Fibroblast of lung (primary cell): ENCODE data around the gene TAF3. TPM values are rescaled to one million over a fixed set of nuclear protein-coding genes. Genes with fewer than 3 reads are reported as not detected.

Source experiments
- DNase-seq, 2 donors: peaks; one replicate each; pipeline versions ENCODE4 v3.0.0 to v3.0.0-alpha.2; 2010; ENCODE audit warnings: low read depth in 2 of 2
- H2AFZ ChIP-seq: 2 replicates; pipeline ENCODE4 v1.5.1; 2012; ENCODE audit warnings: low read length, control low read depth, inconsistent platforms
- H3K27ac ChIP-seq: 2 replicates; pipeline ENCODE4 v1.5.1; 2011; ENCODE audit warnings: low read length, control low read depth; ENCODE audit not compliant: insufficient read depth
- H3K27me3 ChIP-seq: 2 replicates; pipeline ENCODE4 v1.5.1; 2011; ENCODE audit warnings: mild to moderate bottlenecking, low read length; ENCODE audit not compliant: control insufficient read depth, insufficient read depth
- H3K36me3 ChIP-seq: 2 replicates; pipeline ENCODE4 v1.5.1; 2011; ENCODE audit warnings: low read length; ENCODE audit not compliant: control insufficient read depth, insufficient read depth
- H3K4me1 ChIP-seq: 2 replicates; pipeline ENCODE4 v1.5.1; 2011; ENCODE audit warnings: low read length; ENCODE audit not compliant: control insufficient read depth, insufficient read depth; ENCODE audit errors: extremely low read depth
- H3K4me2 ChIP-seq: 2 replicates; pipeline ENCODE4 v1.5.1; 2011; ENCODE audit warnings: low read length, control low read depth; ENCODE audit not compliant: insufficient read depth; ENCODE audit errors: extremely low read depth
- H3K4me3 ChIP-seq, 4 experiments: fragments of 200-600 bp in 1 of 4; sonication (generic) in 1 of 4; replicated peaks in 1 of 4; 2 replicates each; pipeline ENCODE4 v1.5.1; 2011 to 2016; ENCODE audit warnings: low read length in 4 of 4, low read depth in 3 of 4, mild to moderate bottlenecking in 3 of 4, control low read depth in 2 of 4, inconsistent platforms in 1 of 4, mixed read lengths in 1 of 4; ENCODE audit not compliant: insufficient read depth in 1 of 4; ENCODE audit errors: control extremely low read depth in 1 of 4
- H3K79me2 ChIP-seq: 2 replicates; pipeline ENCODE4 v1.5.1; 2012; ENCODE audit warnings: mild to moderate bottlenecking, low read length, inconsistent platforms; ENCODE audit not compliant: control insufficient read depth, insufficient read depth
- H3K9ac ChIP-seq: 2 replicates; pipeline ENCODE4 v1.5.1; 2011; ENCODE audit warnings: mild to moderate bottlenecking, low read length, control low read depth; ENCODE audit not compliant: insufficient read depth
- H3K9me3 ChIP-seq: 2 replicates; pipeline ENCODE4 v1.5.1; 2012; ENCODE audit warnings: low read depth, low read length; ENCODE audit not compliant: control insufficient read depth, insufficient read depth
- H4K20me1 ChIP-seq: 2 replicates; pipeline ENCODE4 v1.5.1; 2011; ENCODE audit warnings: low read length; ENCODE audit not compliant: control insufficient read depth, insufficient read depth; ENCODE audit errors: extremely low read depth
- CTCF ChIP-seq, 2 donors: IDR thresholded peaks in 1 of 2; conservative IDR thresholded peaks in 1 of 2; 1 replicate in 1 of 2; 2 replicates in 1 of 2; pipeline ENCODE4 v1.5.1; 2011 to 2012; ENCODE audit warnings: low read length in 2 of 2, control low read depth in 1 of 2, inconsistent platforms in 1 of 2, low read depth in 1 of 2, mild to moderate bottlenecking in 1 of 2
- EZH2 ChIP-seq: IDR thresholded peaks from 2 replicates; pipeline ENCODE4 v1.5.1; 2012; ENCODE audit warnings: low read length, control low read depth, mild to moderate bottlenecking; ENCODE audit errors: missing control alignments
- polyA plus RNA-seq, 2 donors: library from polyadenylated mRNA; depleted of rRNA in 1 of 2; stranded (reverse) in 1 of 2; unstranded in 1 of 2; fragments of >200 nt; gene quantifications; 2 replicates each; pipeline ENCODE4 v1.2.1, GENCODE V29; 2011 to 2012; ENCODE audit warnings: missing spikeins in 1 of 2
- total RNA-seq: library from RNA; depleted of rRNA; stranded (reverse); fragments of >200 nt; gene quantifications from 2 replicates; pipeline ENCODE4 v1.2.1, GENCODE V29; 2014

Gene TAF3
- total and polyA plus RNA-seq, 2 donors (not counting 1 experiment from before 2014, with no cell fraction given) = 2.1 to 4.0 TPM

DNA sequence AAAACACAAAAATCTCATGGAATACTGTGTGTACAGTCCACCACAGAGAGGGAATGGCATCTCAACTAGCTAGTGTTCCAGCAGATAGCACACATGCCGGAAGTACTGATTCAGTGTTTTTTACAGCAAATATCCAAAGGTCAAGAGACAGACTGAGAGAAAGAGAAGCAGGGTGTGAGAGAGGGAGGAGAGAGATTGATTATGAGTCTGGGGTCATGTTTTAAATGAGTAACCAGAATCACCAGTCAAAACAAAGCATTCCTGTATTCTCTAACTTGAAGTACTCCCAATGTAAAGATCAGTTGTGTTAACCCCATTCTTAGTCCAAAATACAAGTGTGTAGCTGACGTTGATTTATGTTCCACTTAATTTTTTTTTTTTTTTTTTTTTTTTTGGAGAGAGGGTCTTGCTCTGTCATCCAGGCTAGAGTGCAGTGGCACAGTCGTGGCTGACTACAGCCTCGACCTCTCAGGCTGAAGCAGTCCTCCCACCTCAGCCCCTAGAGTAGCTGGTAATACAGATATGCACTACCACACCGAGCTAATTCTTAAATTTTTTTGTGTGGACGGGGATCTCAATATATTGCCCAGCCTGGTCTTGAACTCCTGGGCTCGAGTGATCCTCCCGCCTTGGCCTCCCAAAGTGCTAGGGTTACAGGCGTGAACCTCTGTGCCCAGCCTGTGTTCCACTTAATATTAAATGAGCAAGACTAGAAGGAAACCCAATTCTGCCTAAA is 114.2 kb downstream of the TAF3 start:
- Histone ChIP-seq H3K27ac (no peak overlapping the region), H3K4me2 (no peak overlapping the region), H3K9me3 (no peaks in the 10 kb centered on the region), H4K20me1 (no peaks in the 10 kb centered on the region), H3K9ac (no peak overlapping the region), H3K4me1 (no peaks in the 10 kb centered on the region), H2AFZ (no peak overlapping the region), H3K36me3 (no peaks in the 10 kb centered on the region), H3K4me3 (no peak overlapping the region), H3K79me2 (no peaks in the 10 kb centered on the region), H3K27me3 (no peaks in the 10 kb centered on the region)
- TF ChIP-seq EZH2 (no peak), CTCF (conservative IDR thresholded peaks at IDR 0.05 in 1 of 2, IDR thresholded peaks at IDR 0.05 in 1 of 2; ENCODE audit: low read depth in 1 of 2, low read length in 2 of 2) (no peak)
- DNase-seq = peak in 1 of 2 donors; percentile 45

DNA sequence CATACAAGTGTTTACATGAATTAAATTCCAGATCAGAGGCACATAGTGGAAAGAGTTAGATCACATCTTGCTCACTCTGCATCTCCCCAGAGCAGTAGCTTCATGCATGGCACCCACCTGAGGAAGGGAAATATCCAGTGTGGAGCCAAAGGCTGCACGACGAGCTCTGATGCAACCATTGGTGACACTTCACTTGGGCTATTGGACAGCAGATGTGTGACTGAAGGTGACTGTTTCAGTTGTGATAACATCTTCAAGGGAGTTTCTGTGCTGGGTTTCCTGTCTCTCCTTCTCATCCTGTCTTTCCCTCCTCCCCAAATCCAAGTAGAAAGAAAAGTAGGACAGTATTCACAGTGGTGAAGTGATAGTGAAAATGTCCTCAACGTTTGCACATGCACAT is 115.0 kb downstream of the TAF3 start:
- TF ChIP-seq EZH2 = no peak
- TF ChIP-seq CTCF (conservative IDR thresholded peaks at IDR 0.05 in 1 of 2, IDR thresholded peaks at IDR 0.05 in 1 of 2; ENCODE audit: low read depth in 1 of 2, low read length in 2 of 2) = no peak
- Histone ChIP-seq H3K4me2 (no peak overlapping the region), H3K36me3 (no peaks in the 10 kb centered on the region), H3K79me2 (no peaks in the 10 kb centered on the region), H3K4me3 (no peak overlapping the region), H3K9ac (no peak overlapping the region), H2AFZ (no peak overlapping the region), H4K20me1 (no peaks in the 10 kb centered on the region), H3K4me1 (no peaks in the 10 kb centered on the region), H3K27me3 (no peaks in the 10 kb centered on the region), H3K27ac (no peak overlapping the region), H3K9me3 (no peaks in the 10 kb centered on the region)
- DNase-seq = no peak

- no peaks in the 10 kb centered on the region for H3K27me3 ChIP-seq
- H2AFZ ChIP-seq = no peak overlapping the region
- no peaks in the 10 kb centered on the region for H3K4me1 ChIP-seq
- no peaks in the 10 kb centered on the region for H4K20me1 ChIP-seq
- DNase-seq = no peak
- H3K79me2 ChIP-seq = no peaks in the 10 kb centered on the region
- no peaks in the 10 kb centered on the region for H3K36me3 ChIP-seq
- H3K4me3 ChIP-seq = no peak overlapping the region
- TF ChIP-seq EZH2 (no peak), CTCF (conservative IDR thresholded peaks at IDR 0.05 in 1 of 2, IDR thresholded peaks at IDR 0.05 in 1 of 2; ENCODE audit: low read depth in 1 of 2, low read length in 2 of 2) (no peak)
- H3K4me2 ChIP-seq = no peak overlapping the region
- H3K9ac ChIP-seq = no peak overlapping the region
- no peak overlapping the region for H3K27ac ChIP-seq
- H3K9me3 ChIP-seq = no peaks in the 10 kb centered on the region
These were observed 115.5 kb downstream of the TAF3 start for GRCh38 chr10:7933757-7934156.
